HUES6 (cell line): ENCODE data around the gene HECA.
"Not testable (repeated sequence)": the region's sequence is repeated elsewhere in the genome, so short reads cannot be mapped to it uniquely, and the experiment has no call there.

Experiments
- H3K27ac ChIP-seq: 2 replicates; pipeline ENCODE4 v1.7.0; 2013; ENCODE audit warnings: low read depth, mild to moderate bottlenecking, low read length, inconsistent platforms
- H3K27me3 ChIP-seq: 2 replicates; pipeline ENCODE4 v1.6.1; 2013; ENCODE audit warnings: low read length; ENCODE audit not compliant: control insufficient read depth, insufficient read depth
- H3K36me3 ChIP-seq: 2 replicates; pipeline ENCODE4 v1.6.1; 2013; ENCODE audit warnings: low read length; ENCODE audit not compliant: control insufficient read depth, insufficient read depth
- H3K4me1 ChIP-seq: 2 replicates; pipeline ENCODE4 v1.6.1; 2013; ENCODE audit warnings: low read length; ENCODE audit not compliant: control insufficient read depth, insufficient read depth
- H3K4me3 ChIP-seq: 2 replicates; pipeline ENCODE4 v1.5.1; 2013; ENCODE audit warnings: low read depth, low read length
- H3K9ac ChIP-seq: one replicate; pipeline ENCODE4 v1.6.1; 2013; ENCODE audit warnings: mild to moderate bottlenecking, low read length
- H3K9me3 ChIP-seq: 2 replicates; pipeline ENCODE4 v1.6.1; 2013; ENCODE audit warnings: low read depth, low read length; ENCODE audit not compliant: control insufficient read depth, insufficient read depth

HECA gene

DNA sequence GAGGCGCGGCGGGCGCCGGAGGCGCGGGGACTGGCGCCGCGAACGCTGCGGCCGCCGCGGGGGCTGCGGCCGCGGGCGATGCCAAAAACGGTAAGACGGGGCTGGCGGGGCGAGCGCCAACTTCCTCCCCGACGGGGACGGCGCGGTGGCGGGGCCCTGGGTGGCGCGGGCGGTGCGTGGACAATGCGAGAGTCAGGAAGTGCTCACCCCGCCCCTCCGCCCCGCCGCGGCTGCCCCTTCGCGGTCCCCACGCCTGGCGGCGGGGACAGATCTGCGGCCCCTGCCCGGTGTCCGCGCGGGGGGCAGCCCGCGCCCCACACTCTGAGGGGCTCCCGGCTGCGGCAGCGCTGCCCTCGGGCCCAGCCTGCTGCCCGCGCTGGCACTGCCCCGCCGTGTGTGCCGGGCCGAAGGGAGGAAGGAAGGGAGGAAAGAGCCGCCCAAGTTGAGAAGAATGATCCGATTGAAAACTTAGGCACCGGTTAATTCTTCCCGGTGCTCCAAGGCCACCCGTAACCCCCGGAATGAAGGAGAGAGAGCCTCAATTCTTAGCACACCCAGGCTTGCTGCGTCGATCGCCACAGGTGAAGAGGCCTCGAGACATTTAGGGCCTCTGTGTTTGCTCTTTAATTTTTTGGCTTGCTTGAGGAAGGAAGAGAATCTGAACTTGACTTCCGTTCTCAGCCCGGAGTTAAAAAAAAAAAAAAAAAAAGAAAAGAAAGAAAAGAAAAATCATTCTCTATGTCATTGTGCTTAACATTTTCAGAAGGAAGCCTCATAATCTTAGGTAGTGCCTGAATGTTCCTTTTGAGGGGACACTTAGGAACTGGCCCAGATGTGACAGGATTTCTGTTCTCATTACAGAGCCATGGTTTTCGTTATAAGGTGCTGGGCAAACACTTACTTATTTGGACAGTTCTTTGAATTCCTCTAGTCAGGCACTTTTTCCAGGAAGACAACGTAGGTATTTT is 982 bp downstream of the HECA start:
- H3K4me3 ChIP-seq: peak overlapping the region; percentile 88
- H3K27ac ChIP-seq: no peak overlapping the region
- no peaks in the 10 kb centered on the region for H3K9me3 ChIP-seq
- H3K4me1 ChIP-seq: peaks cover 6% of the 10 kb centered on the region
- H3K27me3 ChIP-seq: no peaks in the 10 kb centered on the region
- peak overlapping the region; percentile 82 for H3K9ac ChIP-seq
- no peaks in the 10 kb centered on the region for H3K36me3 ChIP-seq

DNA sequence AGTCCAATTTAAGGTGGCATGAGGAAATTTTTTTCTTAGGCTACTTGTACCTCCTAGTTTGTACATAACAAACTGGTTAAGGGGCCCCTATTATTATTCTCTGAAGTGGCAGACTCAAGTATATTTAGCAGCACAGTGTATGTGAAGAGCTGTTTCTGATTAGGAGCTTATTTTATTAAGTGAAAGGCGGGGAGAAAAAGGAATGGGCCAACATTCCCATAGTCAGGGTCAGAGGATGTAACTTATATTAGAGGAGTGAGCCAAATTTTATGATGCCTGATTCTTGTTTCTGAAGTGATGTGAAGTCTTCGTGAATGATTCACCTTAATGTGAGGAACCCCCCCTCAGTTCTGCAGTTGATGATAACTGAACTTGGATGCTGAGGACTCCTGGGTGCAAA is 2.8 kb downstream of the HECA start:
- Histone ChIP-seq H3K9ac (no peak overlapping the region), H3K27me3 (no peaks in the 10 kb centered on the region), H3K9me3 (no peaks in the 10 kb centered on the region), H3K4me3 (no peak overlapping the region), H3K36me3 (no peaks in the 10 kb centered on the region), H3K27ac (no peak overlapping the region), H3K4me1 (peaks cover 6% of the 10 kb centered on the region)

DNA sequence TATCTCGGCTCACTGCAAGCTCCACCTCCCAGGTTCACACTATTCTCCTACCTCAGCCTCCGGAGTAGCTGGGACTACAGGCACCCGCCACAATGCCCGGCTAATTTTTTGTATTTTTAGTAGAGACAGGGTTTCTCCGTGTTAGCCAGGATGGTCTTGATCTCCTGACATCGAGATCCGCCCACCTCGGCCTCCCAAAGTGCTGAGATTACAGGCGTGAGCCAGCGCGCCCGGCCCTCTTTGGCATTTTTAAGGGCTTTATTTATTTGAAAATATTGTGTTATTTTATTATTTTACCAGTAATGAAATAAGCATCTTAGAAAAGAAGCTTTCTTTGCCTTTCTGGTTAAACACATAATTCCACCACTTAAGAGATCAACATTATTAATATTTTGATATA is 6.0 kb downstream of the HECA start:
- H3K36me3 ChIP-seq, H3K9ac ChIP-seq, H3K27me3 ChIP-seq, H3K27ac ChIP-seq, H3K4me3 ChIP-seq, H3K9me3 ChIP-seq: not testable (repeated sequence)
- peaks cover 15% of the 10 kb centered on the region for H3K4me1 ChIP-seq

- no peak overlapping the region for H3K4me3 ChIP-seq
- H3K9ac ChIP-seq: no peak overlapping the region
- no peaks in the 10 kb centered on the region for H3K9me3 ChIP-seq
- H3K27ac ChIP-seq: no peak overlapping the region
- H3K27me3 ChIP-seq: no peaks in the 10 kb centered on the region
- H3K36me3 ChIP-seq: no peaks in the 10 kb centered on the region
- H3K4me1 ChIP-seq: peaks cover 16% of the 10 kb centered on the region
Measured at GRCh38 chr6:139142262-139142661, 7.4 kb downstream of the HECA start.

GRCh38 chr6:139143111-139143510 is 8.2 kb downstream of the HECA start:
- no peak overlapping the region for H3K27ac ChIP-seq
- peaks cover 11% of the 10 kb centered on the region; the same call in 1 of the 2 replicates for H3K4me1 ChIP-seq
- no peak overlapping the region for H3K9ac ChIP-seq
- H3K4me3 ChIP-seq: no peak overlapping the region
- no peaks in the 10 kb centered on the region for H3K9me3 ChIP-seq
- H3K36me3 ChIP-seq: no peaks in the 10 kb centered on the region
- no peaks in the 10 kb centered on the region for H3K27me3 ChIP-seq

- Histone ChIP-seq H3K4me1 (peaks cover 15% of the 10 kb centered on the region), H3K9ac (no peak overlapping the region), H3K4me3 (no peak overlapping the region), H3K9me3 (no peaks in the 10 kb centered on the region), H3K27ac (no peak overlapping the region), H3K36me3 (no peaks in the 10 kb centered on the region), H3K27me3 (no peaks in the 10 kb centered on the region)
Measured at GRCh38 chr6:139144490-139145085, 9.7 kb downstream of the HECA start.

- Histone ChIP-seq H3K9ac (no peak overlapping the region), H3K36me3 (no peaks in the 10 kb centered on the region), H3K4me1 (peaks cover 19% of the 10 kb centered on the region), H3K27ac (no peak overlapping the region), H3K27me3 (no peaks in the 10 kb centered on the region), H3K4me3 (no peak overlapping the region), H3K9me3 (no peaks in the 10 kb centered on the region)
Measured at GRCh38 chr6:139145661-139146060, 10.8 kb downstream of the HECA start.

- Histone ChIP-seq H3K36me3 (no peaks in the 10 kb centered on the region), H3K4me1 (peaks cover 26% of the 10 kb centered on the region), H3K9ac (no peak overlapping the region), H3K27me3 (no peaks in the 10 kb centered on the region), H3K4me3 (no peak overlapping the region), H3K9me3 (no peaks in the 10 kb centered on the region), H3K27ac (no peak overlapping the region)
Measured at GRCh38 chr6:139146317-139146726, 11.4 kb downstream of the HECA start.

DNA sequence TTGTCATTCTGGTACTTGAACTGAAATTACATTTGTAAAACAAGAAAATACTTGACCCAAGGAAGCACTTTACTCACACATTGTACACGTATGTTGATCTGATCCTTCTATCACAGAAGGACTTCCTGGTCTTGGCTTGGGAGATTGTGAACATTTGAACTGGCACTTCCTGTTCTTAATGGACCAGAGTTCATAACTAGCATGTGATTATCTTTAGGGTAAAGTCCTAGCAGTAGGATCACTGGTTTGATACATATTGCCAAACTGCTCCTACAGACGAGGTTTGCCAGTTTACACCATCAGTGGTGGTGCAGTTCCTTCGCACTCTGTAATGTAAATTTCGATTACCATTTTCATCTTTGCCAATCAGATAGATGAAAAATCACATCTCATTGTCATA is 12.7 kb downstream of the HECA start:
- H3K4me3 ChIP-seq: no peak overlapping the region
- peaks cover 26% of the 10 kb centered on the region for H3K4me1 ChIP-seq
- no peaks in the 10 kb centered on the region for H3K27me3 ChIP-seq
- no peak overlapping the region for H3K27ac ChIP-seq
- no peaks in the 10 kb centered on the region for H3K9me3 ChIP-seq
- no peaks in the 10 kb centered on the region for H3K36me3 ChIP-seq
- H3K9ac ChIP-seq: no peak overlapping the region

- H3K27ac ChIP-seq: no peak overlapping the region
- no peak overlapping the region for H3K4me3 ChIP-seq
- H3K9ac ChIP-seq: no peak overlapping the region
- H3K36me3 ChIP-seq: no peaks in the 10 kb centered on the region
- no peaks in the 10 kb centered on the region for H3K9me3 ChIP-seq
- peaks cover 26% of the 10 kb centered on the region for H3K4me1 ChIP-seq
- no peaks in the 10 kb centered on the region for H3K27me3 ChIP-seq
Measured at GRCh38 chr6:139148557-139149235, 13.8 kb downstream of the HECA start.

- H3K27ac ChIP-seq: no peak overlapping the region
- H3K9ac ChIP-seq: no peak overlapping the region
Measured at GRCh38 chr6:139149383-139149782, 14.5 kb downstream of the HECA start.

More at GRCh38 chr6:139149383-139149782, 14.5 kb downstream of the HECA start:
- Histone ChIP-seq H3K27me3 (no peaks in the 10 kb centered on the region), H3K9me3 (no peaks in the 10 kb centered on the region), H3K4me1 (peaks cover 23% of the 10 kb centered on the region), H3K4me3 (no peak overlapping the region), H3K36me3 (no peaks in the 10 kb centered on the region)
